CD4-positive, alpha-beta T cell (primary cell): ENCODE measurements around the gene C9orf152. TPM values are rescaled to one million over a fixed set of nuclear protein-coding genes. Genes with fewer than 3 reads are reported as not detected.

Source experiments
- ATAC-seq: fragments of 200-7000 bp; cut with Tn5 transposase; one replicate; pipeline ENCODE4 v1.10.0; 2022; ENCODE audit warnings: mild to moderate bottlenecking; ENCODE audit not compliant: poor library complexity
- CTCF ChIA-PET: fragments of 350-600 bp; sonication (Branson Sonifier 250); formaldehyde crosslinking; loops from one replicate; lab custom pipeline; 2021; ENCODE audit warnings: antibody characterized with exemption, inconsistent platforms; lab: Charles Lee
- POLR2A ChIA-PET: fragments of 350-600 bp; sonication (Branson Sonifier 250); formaldehyde crosslinking; loops from one replicate; lab custom pipeline; 2021; ENCODE audit warnings: antibody characterized with exemption, inconsistent platforms; lab: Charles Lee
- DNase-seq, 14 experiments: peaks; one replicate each; pipeline ENCODE4 v3.0.0-alpha.2; 2013 to 2020; ENCODE audit warnings: mixed read lengths in 2 of 14
- H3K27ac ChIP-seq, 2 donors: one replicate each; pipeline versions ENCODE4 v1.5.1 to v1.7.0; 2013; ENCODE audit warnings: low read length in 2 of 2, low read depth in 1 of 2, mild to moderate bottlenecking in 1 of 2
- H3K27me3 ChIP-seq, 2 experiments: 1 replicate in 1 of 2; 2 replicates in 1 of 2; pipeline versions ENCODE4 v1.6.1 to v1.7.0; 2013; ENCODE audit warnings: low read length in 2 of 2, control low read depth in 1 of 2, mild to moderate bottlenecking in 1 of 2, moderate library complexity in 1 of 2; ENCODE audit not compliant: insufficient read depth in 2 of 2, control insufficient read depth in 1 of 2
- H3K36me3 ChIP-seq: one replicate; pipeline ENCODE4 v1.6.1; 2013; ENCODE audit warnings: low read length, control low read depth; ENCODE audit not compliant: insufficient read depth
- H3K4me1 ChIP-seq: one replicate; pipeline ENCODE4 v1.6.1; 2013; ENCODE audit warnings: low read length, control low read depth; ENCODE audit not compliant: insufficient read depth
- H3K4me3 ChIP-seq: one replicate; pipeline ENCODE4 v1.5.1; 2013; ENCODE audit warnings: mild to moderate bottlenecking, low read length, moderate library complexity
- H3K9me3 ChIP-seq, 2 experiments: 1 replicate in 1 of 2; 2 replicates in 1 of 2; pipeline versions ENCODE4 v1.6.1 to v1.7.0; 2013; ENCODE audit warnings: low read length in 2 of 2, mild to moderate bottlenecking in 2 of 2, control low read depth in 1 of 2, moderate library complexity in 1 of 2; ENCODE audit not compliant: control insufficient read depth in 1 of 2, insufficient read depth in 1 of 2
- H3K27ac Mint-ChIP-seq: one replicate; pipeline ENCODE4 v1.8.0; 2020; ENCODE audit warnings: mixed read lengths
- H3K27me3 Mint-ChIP-seq: one replicate; pipeline ENCODE4 v1.8.0; 2021; ENCODE audit warnings: mixed read lengths
- H3K36me3 Mint-ChIP-seq: one replicate; pipeline ENCODE4 v1.8.0; 2021; ENCODE audit warnings: low read depth, mixed read lengths
- H3K4me1 Mint-ChIP-seq: one replicate; pipeline ENCODE4 v1.8.0; 2021; ENCODE audit warnings: low read depth, mixed read lengths
- H3K4me3 Mint-ChIP-seq: one replicate; pipeline ENCODE4 v1.8.0; 2020; ENCODE audit warnings: mild to moderate bottlenecking, mixed read lengths
- H3K9me3 Mint-ChIP-seq: one replicate; pipeline ENCODE4 v1.8.0; 2020; ENCODE audit warnings: mixed read lengths
- CTCF ChIP-seq: fragments of 200-600 bp; IDR thresholded peaks from one replicate; pipeline ENCODE4 v1.8.0; 2022; ENCODE audit warnings: antibody characterized with exemption, mild to moderate bottlenecking
- intact Hi-C, 2 experiments: fragments of 100-400 bp; cut with DNase I in 1 of 2; cut with micrococcal nuclease in 1 of 2; formaldehyde crosslinking; loops; one replicate each; pipeline versions ENCODE4 v1.15.1 to v1.9.0; 2023 to 2025; cut with DNase I, micrococcal nuclease
- total RNA-seq, 174 experiments: library from RNA in 2 of 174; stranded (reverse) in 2 of 174; gene quantifications; one replicate each; pipeline ENCODE4 v1.2.3 and lab custom pipeline; 2021 to 2026

The C9orf152 gene
- total RNA-seq, 2 experiments from 2014 or later, result not detected

- H3K36me3 Mint-ChIP-seq, result no peaks in the 10 kb centered on the region
- ATAC-seq (no peak), DNase-seq (no peak)
- H3K27me3 ChIP-seq, result no peaks in the 10 kb centered on the region
- no peak overlapping the region for H3K27ac ChIP-seq
- ChIA-PET POLR2A (no interaction called here), CTCF (no interaction called here)
- H3K36me3 ChIP-seq, result no peaks in the 10 kb centered on the region
- H3K4me1 Mint-ChIP-seq, result peaks cover 4% of the 10 kb centered on the region
- peak overlapping the region; percentile 28 for H3K27ac Mint-ChIP-seq
- no peaks in the 10 kb centered on the region for H3K9me3 Mint-ChIP-seq
- TF ChIP-seq CTCF, result no peak
- no peaks in the 10 kb centered on the region for H3K9me3 ChIP-seq
- H3K4me1 ChIP-seq, result no peaks in the 10 kb centered on the region
- H3K4me3 ChIP-seq, result no peak overlapping the region
- H3K4me3 Mint-ChIP-seq, result no peak overlapping the region
- no peaks in the 10 kb centered on the region for H3K27me3 Mint-ChIP-seq
- intact Hi-C loops, result no loop called here
These were observed 19.0 kb downstream of the C9orf152 start for GRCh38 chr9:110188991-110189390.

- intact Hi-C loops, result no loop called here
- ATAC-seq (no peak), DNase-seq (no peak)
- TF ChIP-seq CTCF, result no peak
- Mint-ChIP-seq H3K27me3 (peaks cover 4% of the 10 kb centered on the region), H3K36me3 (no peaks in the 10 kb centered on the region), H3K4me1 (peaks cover 8% of the 10 kb centered on the region), H3K27ac (no peak overlapping the region), H3K9me3 (no peaks in the 10 kb centered on the region), H3K4me3 (no peak overlapping the region)
- Histone ChIP-seq H3K9me3 (no peaks in the 10 kb centered on the region), H3K27me3 (no peaks in the 10 kb centered on the region), H3K27ac (no peak overlapping the region), H3K4me1 (no peaks in the 10 kb centered on the region), H3K36me3 (no peaks in the 10 kb centered on the region), H3K4me3 (no peak overlapping the region)
- CTCF ChIA-PET, result no interaction called here
- POLR2A ChIA-PET, result interaction anchor here (0.6 kb wide), 1 partner anchor 51 kb away, joined by 3 read pairs; no protein-coding TSS in a partner anchor
These were observed 19.9 kb downstream of the C9orf152 start for GRCh38 chr9:110188101-110188500.

GRCh38 chr9:110187126-110187525 lies 20.8 kb downstream of the C9orf152 start:
- intact Hi-C loops, result no loop called here
- no peak for TF ChIP-seq CTCF
- no peaks in the 10 kb centered on the region for H3K36me3 ChIP-seq
- Mint-ChIP-seq H3K36me3 (no peaks in the 10 kb centered on the region), H3K27ac (no peak overlapping the region), H3K4me1 (peaks cover 9% of the 10 kb centered on the region), H3K27me3 (peaks cover 5% of the 10 kb centered on the region), H3K9me3 (no peaks in the 10 kb centered on the region), H3K4me3 (no peak overlapping the region)
- H3K9me3 ChIP-seq, result no peaks in the 10 kb centered on the region
- DNase-seq (no peak), ATAC-seq (no peak)
- H3K27ac ChIP-seq, result no peak overlapping the region
- no peaks in the 10 kb centered on the region for H3K4me1 ChIP-seq
- ChIA-PET CTCF (no interaction called here), POLR2A (no interaction called here)
- no peak overlapping the region for H3K4me3 ChIP-seq
- H3K27me3 ChIP-seq, result no peaks in the 10 kb centered on the region
